GDM1 (cell line): ENCODE data around the gene BRD1.
A peak's percentile ranks its signal among the peaks of the same experiment; 100 is the strongest.
"Not testable (repeated sequence)": the region's sequence is repeated elsewhere in the genome, so short reads cannot be mapped to it uniquely, and the experiment has no call there.

Experiments
- DNase-seq: peaks from one replicate; lab custom pipeline; 2025; lab: John Stamatoyannopoulos, UW

The BRD1 gene

GRCh38 chr22:49768951-49769690 lies 58.6 kb downstream of the BRD1 start:
- DNase-seq: no peak

- no peak for DNase-seq
Measured at GRCh38 chr22:49768077-49768910, 59.4 kb downstream of the BRD1 start.

DNA sequence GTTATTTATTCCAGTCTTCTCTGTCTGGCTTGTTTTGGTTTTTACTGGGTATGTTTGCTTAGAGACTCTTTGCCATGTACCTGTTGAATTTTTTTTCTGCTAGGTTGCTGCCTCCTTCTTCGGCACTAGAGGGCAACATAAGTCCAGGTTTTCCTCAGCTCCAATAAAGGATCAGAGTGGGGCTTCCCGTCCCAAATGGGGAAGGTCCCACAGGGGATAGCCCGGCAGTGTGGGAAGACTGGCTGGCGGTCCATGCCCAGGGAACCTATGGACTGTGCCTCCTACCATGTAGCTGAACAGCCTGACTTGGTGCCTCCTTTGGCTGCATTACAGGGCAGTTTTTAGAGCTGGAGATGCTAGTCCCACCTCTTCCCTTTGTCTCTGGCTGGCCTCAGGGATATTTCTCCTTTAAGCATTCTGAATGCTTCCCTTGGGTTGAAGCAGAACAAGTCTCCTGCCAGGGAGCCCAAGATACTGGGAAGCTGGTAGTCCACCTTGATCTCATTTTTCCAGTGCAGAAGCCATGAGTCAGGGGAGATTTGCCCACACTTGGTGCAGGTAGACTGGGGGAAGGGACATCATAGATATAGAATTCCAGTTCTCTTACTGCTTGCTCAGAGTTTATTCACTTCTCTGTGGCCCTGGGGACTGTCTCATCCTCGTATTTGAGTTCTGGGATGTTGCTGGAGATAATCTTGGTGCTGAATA lies 60.2 kb downstream of the BRD1 start:
- DNase-seq: peak; percentile 65

GRCh38 chr22:49765951-49766350 lies 61.7 kb downstream of the BRD1 start:
- no peak for DNase-seq

- no peak for DNase-seq
Measured at GRCh38 chr22:49765091-49765771, 62.4 kb downstream of the BRD1 start.

- no peak for DNase-seq
Measured at GRCh38 chr22:49764127-49764581, 63.5 kb downstream of the BRD1 start.

DNA sequence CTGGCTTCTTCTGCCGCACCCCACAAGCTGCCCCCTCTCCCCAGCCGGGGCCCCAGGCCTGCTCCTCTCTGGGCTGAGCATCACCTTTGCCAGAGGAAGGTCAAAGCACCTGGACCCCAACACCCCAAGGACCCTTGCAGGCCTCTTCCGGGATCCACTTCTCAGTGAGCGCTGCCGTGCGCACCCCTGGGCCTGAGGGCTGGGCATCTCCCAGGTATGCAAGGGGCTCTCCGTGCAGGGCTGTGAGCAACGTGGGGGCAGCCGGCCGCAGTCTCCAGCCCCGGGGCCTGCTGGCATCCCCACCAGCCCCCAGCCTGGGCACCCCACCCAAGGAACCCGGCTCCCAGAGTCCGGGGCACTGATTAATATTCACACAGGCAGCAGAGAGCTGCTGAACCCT lies 64.0 kb downstream of the BRD1 start:
- DNase-seq: no peak

- no peak for DNase-seq
Measured at GRCh38 chr22:49763138-49763537, 64.5 kb downstream of the BRD1 start.

- DNase-seq: not testable (repeated sequence)
Measured at GRCh38 chr22:49762571-49762970, 65.1 kb downstream of the BRD1 start.

DNA sequence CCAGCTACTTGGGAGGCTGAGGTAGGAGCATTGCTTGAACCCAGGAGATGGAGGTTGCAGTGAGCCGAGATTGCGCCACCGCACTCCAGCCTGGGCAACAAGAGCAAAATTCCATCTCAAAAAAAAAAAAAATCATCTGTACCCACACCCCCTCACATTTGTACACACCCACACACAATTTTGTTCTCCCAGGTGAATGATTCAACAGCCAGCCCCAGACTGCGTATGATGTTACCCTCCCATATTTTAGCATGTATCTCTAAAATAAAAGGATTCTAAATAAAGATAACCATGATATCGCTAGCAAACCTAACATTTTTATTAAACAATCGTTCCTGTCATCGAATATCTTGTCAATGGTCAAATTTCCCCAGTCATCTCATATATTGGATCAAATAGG lies 65.8 kb downstream of the BRD1 start:
- DNase-seq: no peak

- DNase-seq: no peak
Measured at GRCh38 chr22:49760630-49761571, 66.8 kb downstream of the BRD1 start.

GRCh38 chr22:49760280-49760629 lies 67.4 kb downstream of the BRD1 start:
- DNase-seq: peak; percentile 74

DNA sequence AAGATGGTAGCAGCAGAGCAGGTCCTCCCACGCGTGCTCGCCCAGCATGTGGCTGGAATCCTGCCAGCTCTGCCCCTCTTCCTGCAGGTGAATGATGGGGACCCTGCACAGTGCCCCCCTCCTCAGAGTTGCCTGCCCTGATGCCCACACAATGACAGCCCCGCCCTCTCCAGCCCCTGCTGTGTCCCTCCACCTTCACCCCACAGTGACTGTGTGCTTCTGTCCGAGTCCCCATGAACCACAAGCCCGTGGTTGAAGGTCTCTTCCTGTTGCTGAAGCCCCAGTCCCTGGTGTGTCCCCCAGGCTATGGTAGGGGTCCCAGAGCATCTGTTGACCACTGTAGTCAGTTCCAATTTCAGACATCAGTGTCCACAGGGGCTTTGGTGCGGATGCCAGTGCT lies 71.0 kb downstream of the BRD1 start:
- DNase-seq: no peak

DNA sequence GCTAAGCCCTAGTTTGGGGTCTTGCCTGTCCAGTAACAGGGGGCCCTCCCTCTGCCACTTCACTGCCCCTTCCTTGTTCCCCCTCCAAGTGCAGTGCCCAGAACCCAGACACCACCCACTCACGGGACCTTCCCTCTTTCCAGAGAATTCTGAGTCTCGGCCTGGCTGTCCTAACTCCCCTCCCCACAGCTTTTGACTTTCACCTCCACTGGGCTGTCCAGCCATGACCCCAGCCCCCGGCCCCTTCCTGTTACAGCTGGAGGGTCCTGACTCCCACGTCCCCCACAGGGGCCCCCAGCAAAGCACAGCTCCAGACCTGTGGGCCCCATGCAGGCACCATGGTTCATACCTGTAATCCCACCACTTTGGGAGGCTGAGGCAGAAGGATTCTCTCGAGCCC lies 71.5 kb downstream of the BRD1 start:
- no peak for DNase-seq

- DNase-seq: no peak
Measured at GRCh38 chr22:49755631-49756001, 72.1 kb downstream of the BRD1 start.

GRCh38 chr22:49754696-49755630 lies 72.7 kb downstream of the BRD1 start:
- DNase-seq: no peak

- DNase-seq: no peak
Measured at GRCh38 chr22:49753961-49754695, 73.5 kb downstream of the BRD1 start.

- no peak for DNase-seq
Measured at GRCh38 chr22:49753276-49753890, 74.3 kb downstream of the BRD1 start.

- no peak for DNase-seq
Measured at GRCh38 chr22:49752598-49753091, 75.0 kb downstream of the BRD1 start.
